HEK293 (cell line): Measurements from ENCODE around the gene MAP1A.
"Not testable (repeated sequence)": the region's sequence is repeated elsewhere in the genome, so short reads cannot be mapped to it uniquely, and the experiment has no call there.

Experiments
- CTCF ChIA-PET: fragments of 350-600 bp; formaldehyde crosslinking; extraction: SDS; loops from one replicate; lab custom pipeline; 2021; ENCODE audit warnings: antibody characterized with exemption; lab: Yijun Ruan, JAX
- POLR2A ChIA-PET: fragments of 300-600 bp; formaldehyde crosslinking; extraction: SDS; loops from one replicate; lab custom pipeline; 2020; ENCODE audit warnings: antibody characterized with exemption, inconsistent platforms; lab: Yijun Ruan, JAX
- H3K27ac ChIP-seq: fragments of 200-500 bp; sonication (Bioruptor generic); 2 replicates; pipeline ENCODE4 v1.5.1; 2014; ENCODE audit warnings: low read depth, low read length, control low read depth, inconsistent platforms; ENCODE audit errors: extremely low read depth
- H3K36me3 ChIP-seq, 2 experiments: fragments of 200-500 bp in 1 of 2; sonication (Bioruptor generic) in 1 of 2; 1 replicate in 1 of 2; 2 replicates in 1 of 2; pipeline ENCODE4 v1.5.1; 2014 to 2017; ENCODE audit warnings: inconsistent platforms in 2 of 2, low read length in 2 of 2; ENCODE audit not compliant: control insufficient read depth in 2 of 2, insufficient read depth in 1 of 2
- H3K4me1 ChIP-seq: fragments of 200-500 bp; sonication (Bioruptor generic); 2 replicates; pipeline ENCODE4 v1.5.1; 2014; ENCODE audit warnings: mild to moderate bottlenecking, low read length, inconsistent platforms; ENCODE audit not compliant: control insufficient read depth, insufficient read depth
- H3K4me3 ChIP-seq: 2 replicates; pipeline ENCODE4 v1.5.1; 2011; ENCODE audit warnings: low read depth, mild to moderate bottlenecking, control low read depth, low read length, moderate library complexity
- H3K9me3 ChIP-seq: fragments of 200-500 bp; sonication (Bioruptor generic); 2 replicates; pipeline ENCODE4 v1.5.1; 2014; ENCODE audit warnings: low read depth, low read length, inconsistent platforms; ENCODE audit not compliant: control insufficient read depth, insufficient read depth
- HIC1 ChIP-seq: fragments of 450-650 bp; formaldehyde crosslinking; IDR thresholded peaks from 2 replicates; pipeline ENCODE4 v1.5.1; 2016; ENCODE audit warnings: missing biosample characterization, missing genetic modification characterization
- ZBTB11 ChIP-seq: fragments of 450-650 bp; formaldehyde crosslinking; conservative IDR thresholded peaks from 2 replicates; pipeline ENCODE4 v1.5.1; 2016; ENCODE audit warnings: low read depth, missing biosample characterization, missing genetic modification characterization
- ZFP41 ChIP-seq: fragments of 450-650 bp; formaldehyde crosslinking; IDR thresholded peaks from 2 replicates; pipeline ENCODE4 v1.5.1; 2016; ENCODE audit warnings: missing biosample characterization, missing genetic modification characterization, borderline replicate concordance
- ZNF19 ChIP-seq: fragments of 450-650 bp; formaldehyde crosslinking; IDR thresholded peaks from 2 replicates; pipeline ENCODE4; 2016; ENCODE audit warnings: missing biosample characterization, missing genetic modification characterization, low read depth
- ZNF24 ChIP-seq: fragments of 450-650 bp; formaldehyde crosslinking; IDR thresholded peaks from 2 replicates; pipeline ENCODE4 v1.5.1; 2016; ENCODE audit warnings: missing biosample characterization, missing genetic modification characterization
- ZNF362 ChIP-seq: fragments of 450-650 bp; formaldehyde crosslinking; IDR thresholded peaks from 2 replicates; pipeline ENCODE4 v1.5.1; 2016; ENCODE audit warnings: missing biosample characterization, missing genetic modification characterization
- ZNF48 ChIP-seq: fragments of 450-650 bp; formaldehyde crosslinking; IDR thresholded peaks from 2 replicates; pipeline ENCODE4 v1.5.1; 2016; ENCODE audit warnings: missing biosample characterization, missing genetic modification characterization
- ZNF529 ChIP-seq: fragments of 450-650 bp; formaldehyde crosslinking; IDR thresholded peaks from 2 replicates; pipeline ENCODE4 v1.5.1; 2017; ENCODE audit warnings: missing genetic modification characterization, missing biosample characterization; ENCODE audit not compliant: insufficient replicate concordance
- ZNF629 ChIP-seq: fragments of 450-650 bp; formaldehyde crosslinking; IDR thresholded peaks from 2 replicates; pipeline ENCODE4 v1.5.1; 2017; ENCODE audit warnings: missing biosample characterization, missing genetic modification characterization
- ZNF692 ChIP-seq: fragments of 450-650 bp; formaldehyde crosslinking; IDR thresholded peaks from 2 replicates; pipeline ENCODE4 v1.5.1; 2016; ENCODE audit warnings: missing biosample characterization, missing genetic modification characterization
- ZXDB ChIP-seq: fragments of 450-650 bp; formaldehyde crosslinking; IDR thresholded peaks from 2 replicates; pipeline ENCODE4 v1.5.1; 2016; ENCODE audit warnings: missing biosample characterization, missing genetic modification characterization

The MAP1A gene

GRCh38 chr15:43552256-43552655 is 34.8 kb downstream of the MAP1A start:
- Histone ChIP-seq H3K4me3 (no peak overlapping the region), H3K4me1 (no peaks in the 10 kb centered on the region), H3K27ac (no peak overlapping the region), H3K9me3 (no peaks in the 10 kb centered on the region), H3K36me3 (peaks cover 0 to 4% of the 10 kb centered on the region in 2 experiments; a peak in 1 of 3 replicates)
- no peak for TF ChIP-seq ZNF24
- TF ChIP-seq ZNF362 (tag by site-specific recombination): 0 out of 2 replicates have a peak, but pooled peaks have one; percentile 31
- TF ChIP-seq ZFP41: no peak
- CTCF ChIA-PET: no interaction called here
- POLR2A ChIA-PET: interaction anchor here (0.5 kb wide), 1 partner anchor 50 kb away, joined by 4 read pairs; no protein-coding TSS in a partner anchor

GRCh38 chr15:43552986-43553385 is 35.6 kb downstream of the MAP1A start:
- Histone ChIP-seq H3K36me3 (peaks cover 0 to 4% of the 10 kb centered on the region in 2 experiments; a peak in 1 of 3 replicates), H3K9me3 (no peaks in the 10 kb centered on the region), H3K4me3 (no peak overlapping the region), H3K4me1 (no peaks in the 10 kb centered on the region), H3K27ac (no peak overlapping the region)
- CTCF ChIA-PET: no interaction called here
- TF ChIP-seq ZXDB (no peak), ZNF692 (tag by site-specific recombination) (no peak), ZBTB11 (no peak), ZNF19 (tag by site-specific recombination) (no peak), ZNF529 (tag by site-specific recombination) (no peak), ZNF48 (tag by site-specific recombination) (no peak), HIC1 (tag by site-specific recombination) (no peak), ZNF629 (tag by site-specific recombination) (no peak)
- POLR2A ChIA-PET: no interaction called here

- H3K9me3 ChIP-seq, H3K36me3 ChIP-seq, POLR2A ChIA-PET, CTCF ChIA-PET, H3K4me1 ChIP-seq, H3K27ac ChIP-seq, H3K4me3 ChIP-seq: not testable (repeated sequence)
These were observed 45.3 kb downstream of the MAP1A start for GRCh38 chr15:43562753-43563152.

GRCh38 chr15:43563793-43564192 is 46.4 kb downstream of the MAP1A start:
- H3K9me3 ChIP-seq, H3K27ac ChIP-seq, H3K36me3 ChIP-seq, H3K4me3 ChIP-seq, CTCF ChIA-PET, POLR2A ChIA-PET, H3K4me1 ChIP-seq: not testable (repeated sequence)

GRCh38 chr15:43566615-43567014 is 49.2 kb downstream of the MAP1A start:
- H3K36me3 ChIP-seq, H3K27ac ChIP-seq, H3K4me3 ChIP-seq, CTCF ChIA-PET, H3K9me3 ChIP-seq, POLR2A ChIA-PET, H3K4me1 ChIP-seq: not testable (repeated sequence)

GRCh38 chr15:43574607-43575006 is 57.2 kb downstream of the MAP1A start:
- H3K27ac ChIP-seq, H3K9me3 ChIP-seq, POLR2A ChIA-PET, H3K36me3 ChIP-seq, H3K4me3 ChIP-seq, H3K4me1 ChIP-seq, CTCF ChIA-PET: not testable (repeated sequence)
